HG03103 (cell line): ENCODE results near the gene DNASE1L2.
"Not testable (repeated sequence)": the region's sequence is repeated elsewhere in the genome, so short reads cannot be mapped to it uniquely, and the experiment has no call there.

Source experiments
- ATAC-seq: cut with Tn5 transposase; IDR thresholded peaks from one replicate; pipeline ENCODE4 v1.9.1; 2021; ENCODE audit warnings: low read depth; ENCODE audit not compliant: unreplicated experiment

The DNASE1L2 gene

DNA sequence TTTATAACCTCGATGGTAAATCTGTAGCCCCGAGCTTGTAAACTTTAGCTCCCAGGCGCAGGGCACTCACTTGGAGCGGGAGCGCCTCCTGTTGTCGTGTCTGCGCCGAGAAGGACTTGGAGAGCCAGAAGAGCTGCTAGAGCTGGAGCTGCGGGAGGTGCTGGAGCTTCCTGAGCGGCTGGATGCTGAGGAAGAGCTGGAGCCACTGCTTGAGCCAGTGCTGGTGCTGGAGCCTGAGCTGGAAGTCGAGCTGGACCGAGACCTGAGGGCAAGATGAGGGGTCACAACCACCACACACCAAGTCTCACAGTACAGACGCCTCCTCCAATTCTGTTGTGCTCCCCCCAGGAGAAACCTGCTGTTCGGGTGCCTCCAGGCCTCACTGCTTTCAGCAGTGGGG is 26.8 kb downstream of the DNASE1L2 start:
- not testable (repeated sequence) for ATAC-seq

DNA sequence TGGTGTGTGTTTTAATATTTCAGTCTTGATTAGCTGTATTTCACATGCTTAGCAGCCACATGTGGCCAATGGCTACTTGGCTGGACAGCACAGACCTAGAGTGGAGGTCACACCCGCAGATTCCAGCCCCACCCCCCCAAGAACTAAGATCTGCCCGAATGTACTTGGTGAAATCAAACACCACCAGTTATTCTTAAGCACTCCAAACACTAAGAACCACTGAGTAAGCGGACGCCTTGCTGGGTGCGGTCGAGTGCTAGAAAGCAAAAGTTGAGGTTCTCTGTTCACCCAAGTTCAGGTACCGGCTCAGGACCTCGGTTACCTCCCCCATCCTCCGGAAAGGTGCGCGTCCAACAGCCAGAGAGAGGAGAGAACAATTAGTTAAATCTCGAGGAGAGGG is 30.6 kb downstream of the DNASE1L2 start:
- not testable (repeated sequence) for ATAC-seq

DNA sequence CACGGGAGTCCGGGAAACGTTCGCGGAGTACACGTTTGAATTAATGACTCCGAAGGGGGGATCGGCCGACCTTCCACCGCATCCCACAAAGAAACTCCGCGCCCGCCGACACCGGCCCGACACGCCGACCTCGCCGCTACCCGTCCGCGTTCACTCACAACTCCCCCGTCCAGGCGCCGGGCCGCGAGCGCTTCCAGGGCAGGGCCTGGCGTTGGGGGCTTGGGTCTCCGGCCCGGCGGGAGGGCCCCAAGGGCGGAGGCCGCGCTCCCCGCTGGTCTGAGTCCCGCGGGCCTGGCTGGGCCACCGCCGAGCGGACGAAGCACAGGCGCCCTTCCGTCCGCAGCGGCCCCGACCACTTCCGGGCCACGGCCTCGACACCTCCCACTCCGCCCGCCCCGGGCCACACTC is 31.3 kb downstream of the DNASE1L2 start:
- ATAC-seq, result peak; percentile 31

DNA sequence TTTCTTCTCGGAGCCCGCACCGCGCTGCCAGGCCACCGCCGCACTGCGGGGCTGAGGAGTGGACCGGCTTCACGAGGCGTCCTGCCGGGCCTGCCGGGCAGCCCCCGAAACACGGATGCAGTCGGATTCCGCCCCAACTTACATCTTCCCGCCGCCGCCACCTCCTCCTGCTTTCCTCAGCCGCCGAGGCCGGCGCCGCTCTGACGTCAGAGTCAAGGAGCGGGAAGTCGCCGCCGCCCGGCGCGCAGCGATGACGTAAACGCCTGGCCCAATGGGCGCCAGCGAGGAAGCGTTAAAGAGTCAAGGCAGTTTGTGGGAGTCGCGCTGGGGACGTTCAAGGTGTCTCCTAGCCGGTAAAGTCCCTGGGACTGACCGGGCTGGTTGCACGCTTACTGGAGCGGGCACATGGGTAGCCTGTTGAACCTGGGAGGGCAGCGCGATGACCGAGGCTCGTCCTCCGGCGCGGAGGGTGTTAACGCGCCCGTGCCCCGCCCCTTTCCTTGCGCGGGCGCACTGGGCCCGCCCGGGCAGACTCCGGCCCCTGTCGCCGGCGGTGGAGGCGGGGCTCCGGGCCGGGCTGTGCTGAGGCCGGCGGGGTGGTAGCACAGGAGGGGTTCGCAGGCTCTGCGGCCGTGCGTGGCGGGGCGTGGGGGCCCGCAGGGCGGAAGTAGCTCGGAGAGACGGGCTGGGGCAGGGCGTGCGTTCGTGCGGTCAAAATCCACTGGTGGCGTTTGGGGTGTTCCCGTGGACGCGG is 31.8 kb downstream of the DNASE1L2 start, which contains the start of gene RNPS1:
Gene RNPS1, minus strand, starts transcription at position 214 of the 754 bp plus-strand sequence. CDS start 3,483 bp downstream, outside the sequence.
- peak; percentile 67 for ATAC-seq

- no peak for ATAC-seq
Measured at GRCh38 chr16:2270070-2270462, 33.8 kb downstream of the DNASE1L2 start.

DNA sequence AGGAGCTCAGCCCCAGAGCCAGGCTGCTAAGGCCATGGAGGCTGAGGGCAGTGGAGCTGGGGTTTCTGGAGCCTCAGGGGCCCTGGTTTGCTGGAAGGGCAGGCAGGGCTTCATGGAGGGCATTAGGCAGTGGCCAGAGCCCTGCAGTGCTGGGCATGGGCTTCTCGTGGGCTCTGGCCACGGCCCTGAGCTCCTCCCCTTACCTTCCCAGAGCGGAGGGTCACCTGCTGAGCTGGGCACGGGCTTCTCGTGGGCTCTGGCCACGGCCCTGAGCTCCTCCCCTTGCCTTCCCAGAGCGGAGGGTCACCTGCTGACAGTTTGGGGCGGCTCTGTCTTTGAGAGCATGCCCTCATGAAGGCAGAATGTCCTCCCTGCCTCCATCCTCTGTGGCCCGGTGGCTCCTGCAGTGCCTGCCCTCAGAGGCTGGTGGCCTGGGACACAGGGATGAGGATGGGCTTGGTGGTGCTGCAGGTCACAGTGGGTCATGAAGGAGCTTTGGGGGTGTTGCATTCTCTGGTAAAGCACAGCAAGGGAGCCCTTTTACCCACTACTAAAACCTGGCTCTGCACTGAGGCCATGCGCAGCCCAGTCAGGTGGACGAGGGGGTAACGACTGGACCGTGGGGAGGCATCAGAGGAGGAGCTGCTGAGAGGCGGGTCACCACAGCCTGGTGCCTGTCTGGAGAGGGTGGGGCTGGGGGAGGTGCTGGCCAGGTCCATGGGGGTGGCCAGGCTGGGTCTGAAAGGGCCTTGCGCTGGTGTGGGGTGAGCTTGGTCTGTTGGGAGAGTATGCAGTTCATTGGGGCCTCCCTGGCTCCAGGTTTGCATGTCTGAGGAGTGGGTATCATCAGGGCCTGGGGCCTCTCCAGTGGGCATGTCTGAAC is 34.6 kb downstream of the DNASE1L2 start:
- ATAC-seq, result no peak

DNA sequence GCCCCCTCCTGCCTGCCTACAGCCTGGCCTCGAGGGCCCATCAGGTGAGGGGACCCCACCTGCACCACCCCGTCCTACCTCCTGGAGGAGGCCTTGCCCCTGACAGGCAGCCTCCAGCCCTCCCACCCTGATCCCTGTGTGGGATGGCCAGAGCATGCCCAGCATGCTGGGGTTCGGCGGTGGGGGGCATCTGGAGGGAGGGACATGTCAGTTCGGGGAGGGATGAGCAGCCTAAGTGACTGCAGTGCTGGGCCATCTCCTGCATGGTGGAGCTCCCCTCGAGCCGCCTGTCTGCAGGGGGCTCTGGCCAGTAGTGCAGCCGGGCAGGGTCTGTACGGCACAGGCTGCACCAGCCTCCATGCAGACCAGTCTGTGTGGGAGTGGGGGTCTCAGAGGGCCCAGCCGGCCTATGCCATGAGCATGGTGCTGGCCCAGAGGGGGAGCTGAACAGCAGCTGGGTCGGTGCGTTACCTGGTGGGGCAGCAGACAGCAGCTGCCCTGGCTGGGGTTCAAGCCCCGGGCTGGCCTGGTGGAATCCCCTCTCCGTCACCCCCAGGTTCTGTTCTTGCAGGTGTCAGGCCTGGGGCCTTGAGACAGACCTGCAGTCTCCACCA is 35.7 kb downstream of the DNASE1L2 start:
- no peak for ATAC-seq

- no peak for ATAC-seq
Measured at GRCh38 chr16:2273484-2273883, 37.2 kb downstream of the DNASE1L2 start.

DNA sequence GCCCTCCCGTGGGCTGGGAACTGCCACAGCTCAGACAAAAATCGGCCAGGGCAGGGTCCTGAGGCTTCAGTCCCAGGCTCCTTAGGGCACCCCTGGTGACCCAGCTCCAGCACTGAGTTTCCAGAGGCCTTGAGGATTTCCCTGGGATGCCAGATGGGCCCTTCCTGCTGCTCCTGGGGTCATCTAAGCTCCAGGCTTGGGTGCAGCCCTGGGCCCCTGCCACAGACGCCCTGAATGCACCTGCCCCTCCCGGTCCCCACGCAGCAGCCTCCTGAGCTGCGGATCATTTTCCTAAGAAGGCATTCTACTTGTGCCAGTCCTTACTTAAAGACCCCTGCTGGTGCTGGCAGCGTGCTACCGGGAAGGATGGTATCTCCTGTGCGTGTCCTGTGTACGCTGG is 37.7 kb downstream of the DNASE1L2 start:
- no peak for ATAC-seq

DNA sequence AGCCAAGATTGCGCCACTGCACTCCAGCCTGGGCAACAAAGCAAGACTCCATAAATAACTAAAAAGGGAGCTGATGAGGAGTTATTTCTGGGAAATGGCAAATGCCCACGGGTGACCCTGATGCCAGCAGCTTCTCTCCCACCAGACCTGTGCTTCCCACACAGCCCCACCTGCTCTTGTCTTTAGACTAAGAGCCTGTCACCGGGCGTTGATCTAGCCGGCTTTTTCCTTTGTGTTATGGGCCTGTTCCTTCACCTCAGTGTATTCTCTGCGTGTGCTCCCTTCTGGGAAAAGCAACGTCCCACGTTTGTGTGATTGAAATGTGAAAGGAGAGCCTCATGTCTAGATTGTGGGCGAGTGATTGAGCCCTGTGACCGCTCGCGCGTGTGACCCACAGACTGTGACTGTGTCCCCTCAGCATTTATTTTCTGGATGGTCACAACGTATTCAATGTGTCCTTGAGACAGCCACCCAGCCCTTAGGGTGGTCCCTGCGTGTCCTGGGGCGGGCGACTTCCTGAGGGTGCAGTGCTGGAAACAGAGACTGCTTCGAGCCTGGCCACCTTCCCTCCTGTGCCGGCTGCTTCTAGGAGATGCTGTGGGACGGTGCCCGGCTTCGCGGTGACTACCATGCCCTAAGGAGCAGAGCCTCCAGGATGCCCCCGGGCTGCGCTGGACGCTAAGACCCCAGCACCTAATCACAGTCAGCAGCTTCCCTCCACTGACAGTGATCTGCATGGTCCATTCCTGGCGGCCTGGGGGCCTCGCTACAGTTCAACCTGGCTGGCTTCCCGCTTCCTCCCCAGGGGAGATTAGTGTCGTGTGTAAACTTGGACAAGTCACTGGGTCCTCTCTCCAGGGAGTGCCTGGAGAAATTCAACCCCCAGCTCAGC is 39.5 kb downstream of the DNASE1L2 start:
- no peak for ATAC-seq

DNA sequence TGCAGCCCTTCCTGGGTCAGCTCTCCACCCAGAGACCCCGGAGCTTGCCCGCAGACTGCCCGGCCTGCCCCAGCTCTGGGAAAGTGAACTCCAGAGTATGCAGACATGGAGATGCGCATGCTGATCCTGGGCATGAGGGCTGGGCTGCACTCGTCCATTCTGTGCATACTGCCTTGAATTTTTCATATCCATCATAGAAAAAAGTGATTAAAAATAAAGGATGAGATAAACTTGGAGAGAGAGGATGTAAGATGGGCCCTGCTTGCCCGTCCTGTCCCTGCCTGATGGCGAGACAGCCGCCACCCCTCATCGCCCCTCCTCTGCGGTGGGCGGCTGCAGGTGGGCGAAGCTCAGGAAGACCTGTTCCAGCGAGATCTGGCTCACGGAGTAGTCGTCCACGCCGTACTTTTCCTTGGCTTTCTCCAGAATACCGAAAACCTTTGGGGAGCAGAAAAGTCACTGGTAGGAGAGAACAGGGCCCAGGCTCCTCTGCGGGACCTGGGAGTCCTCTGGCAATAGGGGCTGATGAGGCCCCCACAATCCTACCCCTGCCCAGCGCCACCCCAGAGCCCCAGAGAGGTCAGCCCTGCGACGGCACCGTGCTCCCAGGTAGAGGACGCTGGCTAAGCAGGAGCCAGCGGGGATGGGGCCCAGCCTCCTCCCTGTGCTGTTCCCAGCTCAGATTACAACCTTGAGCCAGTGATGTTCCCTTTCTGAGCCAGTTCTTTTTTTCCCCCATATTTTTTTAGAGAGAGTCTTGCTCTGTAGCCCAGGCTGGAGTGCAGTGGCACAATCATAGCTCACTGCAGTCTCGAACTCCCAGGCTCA is 40.3 kb downstream of the DNASE1L2 start:
- no peak for ATAC-seq

DNA sequence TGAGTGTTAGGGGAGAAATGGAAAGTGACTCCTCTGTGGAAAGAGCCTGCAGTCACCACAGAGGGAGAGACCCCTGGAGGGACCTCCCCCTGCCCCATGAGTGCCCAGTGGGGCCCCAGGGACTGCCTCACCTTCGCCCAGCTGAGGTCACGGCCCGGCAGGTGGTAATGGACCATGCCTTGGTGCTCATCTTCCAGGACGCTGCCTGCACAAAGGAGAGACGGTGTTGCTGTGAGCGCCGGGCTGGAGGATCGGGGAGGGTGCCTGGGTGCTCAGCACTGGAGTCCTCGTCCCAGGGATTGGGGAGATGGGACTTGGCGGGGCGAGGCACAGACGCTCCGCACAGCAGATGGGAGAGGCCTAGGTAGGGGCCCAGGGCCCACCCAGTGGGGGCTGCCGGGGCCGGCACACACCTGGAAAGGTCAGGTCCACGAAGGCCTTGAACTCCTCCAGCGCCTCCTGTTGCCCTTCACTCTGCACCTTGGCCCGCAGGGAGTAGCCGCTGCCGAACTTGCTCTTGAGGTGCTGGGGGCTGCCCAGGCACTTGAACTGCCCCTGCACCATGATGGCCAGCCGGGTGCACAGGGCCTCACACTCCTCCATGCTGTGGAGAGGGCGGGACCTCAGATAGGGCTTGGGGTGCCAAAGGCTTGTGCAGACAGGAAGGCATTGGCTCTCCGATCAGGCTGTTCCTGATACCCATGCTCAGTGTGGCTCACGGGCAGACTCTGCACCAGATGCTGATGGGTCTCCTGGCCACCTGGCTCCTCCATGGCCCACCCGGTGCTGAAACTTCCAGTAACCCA is 41.4 kb downstream of the DNASE1L2 start:
- no peak for ATAC-seq

- no peak for ATAC-seq
Measured at GRCh38 chr16:2278272-2278608, 42.0 kb downstream of the DNASE1L2 start.

DNA sequence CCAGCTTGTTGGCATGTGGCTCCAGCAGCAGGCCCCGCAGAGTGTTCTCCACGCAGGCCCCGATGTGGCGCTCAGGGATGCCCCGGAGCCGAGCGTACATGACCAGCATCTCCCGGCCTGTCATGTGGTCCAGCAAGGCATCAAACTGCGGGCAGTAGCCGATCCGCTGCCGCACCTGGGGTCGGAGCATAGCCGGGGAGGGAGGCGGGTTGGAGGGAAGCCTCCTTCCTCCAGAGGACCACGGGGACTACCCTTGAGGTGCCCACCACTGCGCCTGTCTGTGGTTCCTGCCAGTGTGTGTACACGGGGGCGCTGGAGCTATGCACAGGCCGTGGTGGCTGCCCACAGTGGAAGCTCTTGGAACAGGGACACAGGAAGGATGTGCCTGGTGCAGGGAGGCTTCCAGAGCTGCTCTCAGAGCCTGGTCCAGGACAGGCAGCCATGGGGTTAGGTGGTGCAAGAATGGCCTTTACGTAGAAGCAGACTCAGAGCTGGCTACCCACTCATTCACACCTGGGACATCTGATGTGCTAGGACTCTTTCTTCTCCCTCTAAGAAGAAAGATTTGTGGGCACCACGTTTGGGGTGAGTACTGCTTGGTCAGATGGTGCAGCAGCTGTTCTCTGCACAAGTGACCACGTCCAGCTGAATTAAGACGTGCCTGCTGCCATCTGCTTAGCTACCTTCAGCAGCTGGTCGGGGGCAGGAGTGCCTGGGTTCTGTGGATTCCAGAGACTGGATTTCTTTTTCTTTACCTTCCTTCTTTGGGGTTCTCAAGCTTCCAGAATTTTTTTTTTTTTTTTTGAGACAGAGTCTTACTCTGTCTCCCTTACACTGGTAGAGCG is 42.9 kb downstream of the DNASE1L2 start:
- no peak for ATAC-seq

DNA sequence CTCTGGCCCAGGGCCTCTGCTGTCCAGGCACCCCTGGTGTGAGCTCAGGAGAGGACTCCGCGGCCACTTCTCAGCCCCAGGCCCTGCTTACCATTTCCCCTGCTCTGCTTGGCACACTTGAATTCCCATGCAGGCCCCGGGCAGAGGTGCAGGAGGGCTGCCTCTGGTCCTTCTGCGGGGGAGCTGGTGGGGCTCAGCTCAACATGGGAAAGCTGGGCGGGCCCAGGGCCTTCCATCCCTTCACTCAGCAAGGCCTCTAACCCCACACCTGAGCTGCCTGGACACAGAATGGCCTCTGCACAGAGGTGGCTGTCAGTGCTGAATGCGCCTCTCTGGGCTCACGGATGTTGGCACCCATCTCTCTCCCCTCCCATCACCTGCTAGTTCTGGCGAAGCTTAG is 44.2 kb downstream of the DNASE1L2 start:
- no peak for ATAC-seq

- ATAC-seq, result no peak
Measured at GRCh38 chr16:2280981-2281542, 44.8 kb downstream of the DNASE1L2 start.

- ATAC-seq, result no peak
Measured at GRCh38 chr16:2282262-2282661, 46.0 kb downstream of the DNASE1L2 start.
